Central memory CD4-positive, alpha-beta T cell (primary cell): ENCODE data around the gene ATP6V0D1.
"Not testable (repeated sequence)": the region's sequence is repeated elsewhere in the genome, so short reads cannot be mapped to it uniquely, and the experiment has no call there.

ENCODE experiments used
- DNase-seq: peaks from one replicate; pipeline ENCODE4 v3.0.0; 2022

The ATP6V0D1 gene

DNA sequence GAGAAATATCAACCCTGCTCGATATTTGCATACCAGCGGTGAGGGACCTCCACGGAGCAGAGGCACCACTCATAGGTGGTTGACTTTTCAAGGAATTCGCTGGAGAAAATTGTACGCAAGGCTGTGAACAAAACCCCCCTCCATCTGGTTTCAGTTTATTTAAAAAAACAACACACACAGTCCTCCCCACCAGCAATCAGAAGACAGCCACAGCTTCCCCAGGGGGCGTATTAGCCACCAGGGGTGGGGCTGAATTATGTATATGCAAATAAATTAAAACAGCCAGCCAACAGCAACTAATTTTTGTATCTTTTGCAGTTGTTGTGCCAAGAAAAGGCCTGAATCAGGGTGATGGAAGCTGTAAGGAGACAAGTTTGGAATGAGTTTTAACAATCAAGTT lies 55.9 kb downstream of the ATP6V0D1 start:
- no peak for DNase-seq

DNA sequence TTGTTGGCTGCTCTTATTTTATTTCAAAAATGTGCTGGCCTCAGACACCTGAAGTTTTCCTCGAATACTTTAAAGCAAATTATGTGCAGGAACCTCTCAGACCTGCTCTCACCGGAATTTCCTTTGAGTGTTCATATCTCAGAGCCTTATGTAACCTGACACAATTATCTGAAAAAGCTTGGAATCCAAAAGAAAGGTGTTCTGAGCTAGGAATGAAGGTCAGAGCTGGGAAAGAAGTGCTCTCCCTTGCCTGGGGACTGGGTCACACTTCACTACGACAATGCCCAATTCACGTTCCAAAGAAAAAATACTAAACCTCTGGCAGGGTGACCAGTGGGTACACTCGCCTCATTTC lies 56.7 kb downstream of the ATP6V0D1 start:
- no peak for DNase-seq

DNA sequence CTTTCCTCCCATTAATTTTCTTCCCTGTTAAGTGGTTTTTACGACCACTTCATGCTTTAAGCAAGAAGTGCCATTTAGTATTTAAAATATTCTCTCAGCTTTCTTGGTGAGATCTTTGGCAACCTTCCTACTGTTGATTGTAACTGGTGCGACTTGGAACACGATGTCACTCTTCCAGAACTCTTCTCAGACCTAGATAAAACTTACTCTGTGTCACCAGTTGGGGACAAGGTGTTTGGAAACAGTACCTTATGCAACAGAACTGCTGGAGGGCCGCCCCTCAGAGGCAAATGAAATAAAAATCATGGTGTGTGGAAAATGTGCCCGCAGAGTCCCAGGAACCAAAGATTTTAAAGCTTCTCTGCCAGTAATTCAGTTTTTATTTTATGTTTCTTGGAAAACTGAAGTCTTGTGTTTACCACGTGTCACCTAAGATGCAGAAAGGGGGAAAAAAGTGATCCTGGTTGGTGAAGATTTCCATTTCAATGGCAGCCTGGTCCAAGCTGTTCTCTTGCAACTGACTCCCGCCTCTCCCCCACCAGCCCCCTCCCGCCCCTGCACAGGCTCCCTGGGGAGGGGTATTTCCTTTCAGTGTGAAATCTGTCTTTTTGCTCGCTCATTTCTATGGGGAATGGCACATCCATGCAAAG lies 57.2 kb downstream of the ATP6V0D1 start:
- DNase-seq: no peak

DNA sequence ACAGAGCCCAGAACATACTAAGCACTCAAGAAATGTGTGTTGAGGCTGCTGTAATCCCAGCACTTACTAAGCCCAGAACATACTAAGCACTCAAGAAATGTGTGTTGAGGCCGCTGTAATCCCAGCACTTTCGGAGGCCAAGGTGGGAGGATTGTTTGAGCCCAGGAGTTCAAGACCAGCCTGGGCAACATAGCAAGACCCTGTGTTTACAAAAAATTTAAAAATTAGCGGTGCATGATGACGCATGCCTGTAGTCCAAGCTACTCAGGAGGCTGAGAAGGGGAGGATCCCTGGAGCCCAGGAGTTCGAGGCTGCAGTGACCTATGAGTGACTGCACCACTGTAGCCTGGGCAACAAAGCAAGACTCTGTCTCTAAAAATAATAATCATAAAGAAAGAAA lies 57.9 kb downstream of the ATP6V0D1 start:
- no peak for DNase-seq

DNA sequence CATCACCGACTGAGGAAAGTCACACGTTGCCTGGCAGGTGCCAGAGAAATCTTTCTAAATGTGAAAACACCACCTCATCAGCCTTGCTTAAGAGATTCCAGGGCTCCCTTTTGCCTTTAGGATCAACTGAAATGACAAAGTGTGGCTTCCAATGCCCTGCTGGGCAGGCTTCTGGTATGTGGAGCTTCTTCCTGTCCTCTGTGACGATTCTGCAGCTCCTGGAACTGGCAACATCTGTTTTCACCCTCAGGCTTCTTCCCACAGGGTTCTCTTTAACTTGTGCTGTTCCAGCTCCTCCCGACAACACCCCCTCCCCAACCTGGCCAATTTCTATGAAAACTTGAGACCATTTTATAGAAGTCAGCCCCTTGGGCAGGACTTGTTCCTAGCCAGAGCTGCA lies 59.9 kb downstream of the ATP6V0D1 start:
- no peak for DNase-seq

DNA sequence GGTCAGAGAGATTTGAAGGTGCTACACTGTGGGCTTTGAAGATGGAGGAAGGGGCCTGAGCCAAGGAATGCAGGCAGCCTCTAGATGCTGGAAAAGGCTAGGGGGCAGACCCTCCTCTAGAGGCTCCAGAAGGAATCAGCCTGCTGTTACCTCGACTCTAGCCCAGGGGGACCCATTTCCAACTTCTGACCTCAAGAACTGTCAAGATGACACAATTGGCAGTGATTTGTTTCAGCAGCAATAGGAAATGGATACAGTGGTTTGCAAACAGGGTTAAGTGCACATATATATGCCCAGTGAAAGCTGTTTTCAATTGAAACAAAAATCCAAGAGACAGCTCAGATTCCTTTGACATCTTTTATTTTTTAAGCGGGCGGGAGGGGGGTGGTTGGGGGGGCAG lies 61.0 kb downstream of the ATP6V0D1 start:
- DNase-seq: no peak

DNA sequence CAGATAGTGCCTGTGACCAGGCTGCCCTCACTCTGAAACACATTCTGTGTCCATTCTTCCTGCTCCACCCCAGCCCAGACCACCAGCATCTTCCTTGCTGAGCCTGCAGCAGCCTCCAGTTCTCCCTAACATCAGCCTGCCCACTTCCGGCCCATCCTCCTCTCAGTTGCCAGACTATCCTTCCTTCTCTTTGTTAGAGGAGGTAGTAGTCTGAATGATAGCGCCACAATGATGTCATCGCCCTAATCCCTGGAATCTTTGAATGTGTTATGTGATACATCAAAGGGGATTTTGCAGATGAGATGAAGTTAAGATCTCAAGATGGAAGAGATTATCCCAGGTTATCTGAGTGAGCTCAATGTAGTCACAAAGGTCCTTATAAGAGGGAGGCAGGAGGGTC lies 61.5 kb downstream of the ATP6V0D1 start:
- no peak for DNase-seq

DNA sequence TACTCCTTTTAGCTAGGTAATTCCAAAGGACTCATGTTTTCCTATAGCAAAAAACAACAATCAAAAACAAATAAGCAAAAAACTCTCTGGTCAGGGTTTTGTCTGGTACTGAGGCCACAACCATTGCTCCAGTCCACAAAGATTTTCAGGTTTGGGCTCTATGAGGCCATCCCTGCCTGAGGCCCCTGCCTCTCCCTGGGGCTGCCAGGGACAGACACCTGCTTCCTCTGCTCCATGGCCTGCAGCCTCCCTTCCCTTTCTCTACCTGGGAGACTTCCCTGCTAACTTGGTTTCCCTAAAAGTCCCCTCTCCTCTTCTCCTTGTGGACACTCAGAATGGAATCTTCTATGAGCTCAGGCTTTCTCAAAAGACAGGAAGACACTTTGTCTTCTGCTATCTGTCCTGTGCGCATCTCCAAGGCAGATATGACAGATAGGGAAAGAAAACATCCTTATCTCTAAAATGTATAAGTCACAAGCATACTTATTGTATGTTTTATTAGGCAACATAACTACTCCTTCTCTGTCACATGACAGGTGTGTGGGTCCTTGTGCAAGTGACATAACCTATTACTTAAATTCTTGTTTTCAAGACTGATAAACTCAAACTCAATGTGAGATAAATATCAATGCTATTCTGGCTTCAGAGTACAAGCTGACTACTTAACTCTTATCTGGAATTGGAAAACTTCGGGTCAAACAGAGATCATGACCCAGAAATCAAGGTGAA lies 63.5 kb downstream of the ATP6V0D1 start:
- no peak for DNase-seq

DNA sequence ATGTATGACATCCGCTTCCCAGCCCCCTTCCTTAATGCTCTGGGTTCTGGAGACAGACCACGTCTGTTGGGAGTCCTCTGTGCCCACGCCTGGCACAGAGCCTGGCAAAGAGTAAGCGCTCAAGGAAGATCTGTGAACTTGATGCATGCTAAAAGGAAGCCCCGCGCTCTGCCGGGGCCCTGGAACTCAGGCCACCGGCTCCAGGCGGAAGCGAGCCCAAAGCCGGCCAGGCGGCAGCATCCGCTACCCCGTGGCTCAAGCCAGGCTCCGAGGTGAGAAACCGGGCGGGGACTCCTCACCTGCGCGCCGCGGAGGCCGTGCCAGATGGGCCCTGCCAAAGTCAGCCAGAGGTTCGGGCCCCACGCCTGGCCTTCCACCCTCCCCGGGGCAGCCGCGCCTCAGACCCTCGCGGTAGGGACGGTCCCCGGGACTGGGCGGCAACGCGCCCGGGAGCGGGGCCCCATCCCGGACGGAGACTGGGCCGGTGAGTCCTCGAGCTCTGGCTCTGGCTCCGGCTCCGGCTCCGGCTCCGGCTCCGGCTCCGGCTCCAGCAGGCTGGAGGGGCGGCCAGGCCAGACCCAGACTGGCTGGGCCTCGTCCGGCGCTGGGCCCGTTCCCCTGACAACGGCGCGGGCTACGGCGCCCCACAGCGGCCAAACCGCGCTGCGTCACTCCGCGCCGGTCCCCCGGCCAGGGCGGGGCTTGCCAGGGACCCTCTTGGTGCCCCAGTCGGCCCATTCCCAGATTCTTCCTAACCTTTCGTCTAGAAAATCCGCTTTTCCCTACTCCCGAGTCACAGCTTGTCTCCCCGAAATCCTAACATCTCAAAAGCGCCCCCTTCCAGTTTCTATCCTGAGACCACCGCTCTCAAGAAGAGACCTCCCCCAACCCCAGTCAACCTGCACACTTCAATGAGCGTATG lies 64.8 kb downstream of the ATP6V0D1 start, which contains the start of gene ZDHHC1:
TSS of gene ZDHHC1 (minus strand) at position 606 of the 922 bp plus-strand sequence. CDS start 8,702 bp downstream, outside the sequence.
- peak; percentile 26 for DNase-seq

DNA sequence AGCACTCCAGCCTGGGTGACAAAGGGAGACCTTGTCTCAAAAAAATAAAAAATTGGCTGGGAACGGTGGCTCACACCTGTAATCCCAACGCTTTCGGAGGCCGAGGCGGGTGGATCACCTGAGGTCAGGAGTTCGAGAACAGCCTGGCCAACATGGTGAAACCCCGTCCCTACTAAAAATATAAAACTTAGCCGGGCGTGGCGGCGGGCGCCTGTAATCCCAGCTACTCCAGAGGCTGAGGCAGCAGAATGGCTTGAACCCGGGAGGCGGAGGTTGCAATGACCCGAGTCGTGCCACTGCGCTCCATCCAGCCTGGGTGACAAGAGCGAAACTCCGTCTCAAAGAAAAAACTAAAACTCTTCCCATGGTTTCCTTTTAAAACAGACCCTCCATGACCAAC lies 65.5 kb downstream of the ATP6V0D1 start:
- DNase-seq: not testable (repeated sequence)

DNA sequence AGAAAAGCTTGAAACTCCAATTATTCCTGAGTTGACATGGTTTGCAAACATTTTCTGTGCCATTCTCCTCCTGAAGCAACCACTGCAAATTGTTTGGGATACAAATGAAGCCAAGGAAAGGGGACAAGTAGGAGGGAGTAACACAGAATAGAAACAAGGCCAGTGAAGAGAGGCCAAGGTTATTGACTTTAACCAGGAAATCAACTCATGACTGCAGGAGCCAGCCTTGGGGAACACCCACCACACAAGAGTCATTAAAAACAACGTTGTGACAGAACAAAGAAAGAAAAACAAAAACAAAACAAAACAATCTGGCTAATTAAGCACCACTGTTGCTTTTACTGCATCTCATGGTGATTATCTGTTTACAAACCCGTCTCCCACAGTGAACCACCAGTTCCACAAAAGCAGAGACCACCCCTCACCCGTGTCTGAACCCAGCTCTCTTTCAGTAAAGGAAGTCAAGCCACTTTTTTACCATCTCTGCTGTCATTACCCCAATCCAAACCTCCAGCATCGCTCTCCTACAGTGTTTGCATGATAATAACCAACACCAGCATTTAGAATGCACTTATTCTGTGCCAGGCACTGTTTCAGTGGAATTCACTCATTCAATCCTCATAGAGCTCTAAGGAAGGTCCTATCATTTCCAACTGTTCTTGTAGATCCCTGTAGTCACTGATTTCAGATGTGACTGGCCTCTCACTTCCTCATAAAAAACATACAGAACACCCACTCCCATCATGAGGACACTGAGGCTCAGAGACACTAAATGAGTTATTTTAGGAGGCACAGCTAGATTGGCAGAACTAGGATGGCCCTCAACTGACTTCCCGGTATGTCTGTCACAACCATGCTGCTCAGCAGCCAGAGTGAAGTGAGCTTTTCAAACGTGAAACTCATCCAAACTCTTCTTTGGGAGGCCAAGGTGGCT lies 66.7 kb downstream of the ATP6V0D1 start:
- no peak for DNase-seq

DNA sequence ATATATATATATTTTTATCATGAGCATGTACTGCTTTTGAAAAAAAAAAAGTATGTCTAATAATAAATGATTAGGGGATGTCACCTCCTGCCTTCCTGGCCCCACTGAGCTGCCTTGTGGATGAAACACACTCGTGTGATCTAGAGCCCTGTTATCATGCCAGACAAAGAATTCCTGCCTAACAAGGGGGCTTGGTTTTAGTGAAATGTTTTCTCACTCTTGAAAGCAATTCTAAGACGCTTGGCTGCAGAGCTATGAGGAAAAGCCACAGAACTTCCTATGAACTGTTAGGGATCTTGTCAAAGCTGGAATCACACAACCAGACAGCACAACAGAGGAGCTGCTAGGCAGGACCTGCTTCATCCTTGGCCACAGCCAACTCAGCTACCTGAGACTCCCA lies 68.7 kb downstream of the ATP6V0D1 start:
- no peak for DNase-seq

DNA sequence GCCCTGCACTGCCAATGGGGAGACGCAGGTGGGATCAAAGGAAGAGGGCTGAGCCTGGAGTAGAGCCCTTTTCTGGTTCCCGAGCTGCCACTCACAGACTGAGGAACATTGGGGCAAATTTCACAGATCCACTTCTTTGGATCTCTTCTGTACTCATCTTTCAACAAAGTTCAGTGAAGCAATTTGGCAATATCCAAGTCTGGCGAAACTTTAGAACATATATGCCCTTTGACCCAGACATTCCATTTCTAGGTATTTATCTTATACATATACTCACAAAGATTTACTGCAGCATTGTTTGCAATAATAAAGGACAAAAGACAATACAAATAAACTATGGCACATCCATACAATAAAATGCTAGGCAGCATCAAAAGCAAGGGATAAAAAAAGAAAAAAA lies 69.6 kb downstream of the ATP6V0D1 start:
- DNase-seq: no peak

DNA sequence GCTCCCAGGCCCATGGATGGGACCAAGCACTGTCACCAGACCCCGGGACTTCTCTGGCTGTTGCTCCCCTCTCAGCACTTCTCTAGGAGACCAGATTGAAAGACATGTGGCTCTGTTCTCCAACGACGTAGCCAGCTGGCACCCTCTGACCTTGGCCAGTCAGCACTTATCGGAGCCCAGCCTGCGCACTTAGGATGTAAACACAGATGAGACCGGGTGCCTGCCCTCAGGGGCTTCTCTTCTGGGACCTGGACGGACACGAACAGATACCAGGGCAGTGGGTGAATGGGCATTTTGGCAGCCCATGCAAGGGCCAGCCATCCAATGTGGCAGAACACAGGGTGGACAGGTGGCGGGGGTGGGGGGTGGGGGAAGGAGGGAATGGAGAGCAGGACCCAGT lies 71.3 kb downstream of the ATP6V0D1 start:
- DNase-seq: no peak

DNA sequence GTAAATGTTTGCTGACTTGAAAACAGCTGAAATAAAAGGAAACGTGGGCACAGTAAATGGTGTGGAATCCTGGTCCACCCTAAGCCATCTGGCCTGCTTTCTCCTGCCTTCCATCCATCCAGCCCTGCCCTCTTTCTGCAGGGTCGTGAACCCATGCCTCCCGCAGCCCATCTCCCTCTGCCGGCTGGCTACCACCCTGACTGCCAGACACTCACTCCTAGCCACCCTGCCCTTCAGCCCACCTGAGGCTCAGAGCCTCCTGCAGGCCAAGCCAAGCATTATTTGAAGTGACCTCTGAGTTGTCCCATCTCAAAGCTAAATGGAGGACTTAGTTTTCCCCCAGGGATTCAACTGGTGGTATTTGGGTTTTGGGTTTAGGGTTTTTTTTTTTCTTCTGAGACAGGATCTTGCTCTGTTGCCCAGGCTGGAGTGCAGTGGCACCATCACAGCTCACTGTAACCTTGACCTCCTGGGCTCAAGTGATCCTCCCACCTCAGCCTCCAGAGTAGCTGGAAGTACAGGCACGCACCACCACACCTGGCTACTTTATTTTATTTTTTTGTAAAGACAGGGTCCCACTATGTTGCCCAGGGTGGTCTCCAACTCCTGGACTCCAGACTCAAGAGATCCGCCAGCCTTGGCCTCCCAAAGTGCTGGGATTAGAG lies 73.0 kb downstream of the ATP6V0D1 start:
- DNase-seq: no peak

DNA sequence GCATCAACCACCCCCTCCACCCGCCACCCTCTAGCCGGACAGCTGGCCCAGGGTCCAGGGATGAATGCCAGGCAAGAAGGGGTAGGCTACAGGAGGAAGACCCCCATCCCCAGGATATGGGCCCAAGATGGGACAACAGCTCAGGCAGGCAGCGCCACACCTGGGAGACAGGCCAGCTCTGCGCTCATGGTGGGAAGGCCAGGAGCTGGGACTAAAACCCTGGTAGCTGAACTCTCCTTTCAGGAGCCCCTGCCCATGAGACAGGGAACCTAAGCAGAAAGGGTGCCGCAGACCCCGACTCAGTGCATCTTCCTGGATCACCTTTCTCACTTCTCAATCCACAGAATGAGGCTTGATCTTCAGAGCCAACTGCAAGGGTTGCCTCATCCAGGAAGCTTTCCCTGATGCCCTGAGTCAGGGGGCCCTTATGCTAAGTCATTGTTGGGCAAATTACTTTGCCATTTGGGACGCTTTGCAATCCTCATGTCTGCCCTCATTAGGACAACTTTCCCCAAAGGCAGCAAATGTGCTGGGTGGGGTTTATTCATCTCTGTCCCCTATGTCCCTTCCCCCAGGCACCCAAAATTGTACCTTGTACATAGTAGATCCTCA lies 73.7 kb downstream of the ATP6V0D1 start:
- DNase-seq: no peak

DNA sequence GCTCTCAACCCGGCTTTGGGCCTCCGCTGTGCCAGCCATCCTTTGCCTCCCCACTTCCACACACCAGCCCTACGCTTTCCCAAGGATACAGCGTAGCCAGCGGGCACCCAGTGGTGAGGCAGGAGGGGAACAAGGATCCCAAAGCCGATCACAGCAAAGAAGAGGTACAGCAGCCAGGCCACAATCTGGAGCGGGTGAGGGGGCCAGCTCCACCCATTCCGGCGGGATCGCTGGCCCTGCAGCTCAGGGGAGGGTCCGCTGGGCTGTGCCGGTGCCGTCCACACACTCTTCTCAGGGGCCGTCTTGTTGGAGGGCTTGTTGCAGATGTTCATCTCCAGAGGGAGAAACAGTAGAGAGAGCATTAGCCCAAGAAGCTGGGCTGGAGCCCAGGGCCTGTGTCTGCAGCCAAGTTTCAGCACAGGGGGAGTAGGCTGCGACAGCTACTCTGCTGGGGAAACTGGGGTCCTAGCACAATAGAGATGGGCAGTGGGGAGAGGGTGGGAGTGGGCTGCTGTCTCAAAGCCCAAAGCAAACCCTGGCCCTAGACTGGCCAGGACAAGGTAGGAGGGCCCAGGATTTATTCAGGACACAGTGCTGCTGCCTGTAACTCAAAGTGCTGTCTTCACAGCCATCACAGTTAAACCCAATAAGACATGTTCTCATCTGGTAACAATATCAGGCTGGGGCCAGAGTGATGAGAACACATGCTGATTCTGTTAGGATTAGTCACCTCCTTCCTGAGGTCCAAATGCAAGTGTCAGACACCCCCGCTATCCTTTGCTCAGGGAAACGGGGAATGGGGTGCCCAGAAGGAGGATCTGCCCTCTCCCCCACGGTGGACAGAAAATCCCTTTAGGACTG lies 74.6 kb downstream of the ATP6V0D1 start:
- DNase-seq: no peak

DNA sequence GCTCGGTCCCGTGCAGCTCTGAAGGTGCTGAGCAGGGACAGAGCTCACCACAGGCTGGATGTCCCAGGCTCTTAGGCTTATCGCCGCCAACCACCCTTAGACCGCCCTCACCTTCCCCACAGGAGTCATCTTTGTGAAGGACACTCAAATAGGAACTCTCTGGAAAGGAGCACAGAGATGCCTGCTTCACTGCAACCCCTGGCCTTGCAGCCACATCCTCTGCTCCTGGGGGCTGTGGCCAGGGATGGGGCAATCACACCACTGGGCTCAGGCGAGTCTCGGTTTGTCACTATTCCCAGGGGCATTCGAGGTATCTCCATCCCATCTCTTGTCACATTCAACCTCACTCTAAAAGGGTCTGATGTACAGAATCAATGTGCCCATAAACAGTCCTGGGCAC lies 75.6 kb downstream of the ATP6V0D1 start:
- no peak for DNase-seq

DNA sequence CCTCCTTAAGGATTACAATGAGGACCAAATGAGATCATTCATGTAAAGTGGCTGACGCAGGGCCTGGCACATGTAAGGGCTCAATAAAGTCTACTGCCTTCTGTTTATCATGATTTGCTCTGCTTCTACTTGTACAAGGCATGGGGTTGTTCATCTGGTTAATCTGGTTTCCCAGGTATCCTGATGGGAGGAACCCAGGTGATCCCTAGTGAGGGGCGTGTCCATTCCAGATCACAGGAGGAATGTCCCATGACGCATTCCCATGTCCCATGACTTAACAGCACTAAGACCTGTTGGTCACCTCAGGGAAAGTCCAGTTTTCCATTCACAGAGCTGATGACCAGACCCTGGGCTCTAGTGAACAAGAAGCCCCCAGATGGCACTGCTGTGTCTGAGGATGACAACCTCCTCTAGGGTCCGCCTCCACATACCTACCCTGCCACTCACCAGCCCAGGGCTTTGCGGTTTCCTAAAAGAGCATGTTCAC lies 76.2 kb downstream of the ATP6V0D1 start:
- DNase-seq: no peak

DNA sequence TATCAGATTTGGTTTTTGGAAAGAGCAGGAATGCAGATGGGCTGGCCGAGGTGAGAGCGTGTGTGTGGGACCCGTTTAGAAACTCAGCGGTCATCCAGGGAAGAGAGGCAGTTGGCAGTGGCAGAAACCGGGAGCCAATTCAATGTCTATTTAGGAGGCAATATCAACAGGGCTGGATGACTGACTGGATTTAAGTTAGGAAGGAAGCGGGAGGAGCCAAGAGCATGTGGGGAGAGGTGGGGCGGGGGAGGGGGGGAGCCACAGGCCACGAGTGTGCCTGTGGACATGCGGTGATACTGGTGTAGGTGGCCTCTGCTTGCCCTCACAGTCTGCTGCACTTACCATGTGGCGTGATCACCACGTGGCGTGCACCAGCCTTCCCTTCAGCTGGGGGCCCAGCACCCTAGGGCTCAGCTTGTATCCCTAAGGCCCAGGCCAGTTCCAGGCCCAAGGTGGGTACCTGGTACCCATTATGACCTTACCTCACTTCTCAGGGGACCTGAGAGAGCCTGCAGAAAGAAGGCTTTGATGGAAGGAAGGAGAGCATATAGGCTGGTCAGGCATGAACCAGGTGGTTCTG lies 76.9 kb downstream of the ATP6V0D1 start:
- DNase-seq: no peak
